Stimulated activated CD4-positive, alpha-beta T cell treated with anti-CD3 and anti-CD28 coated beads, Interleukin-15, amount 100 ng/mL, for 1 hour (primary cell): ENCODE measurements around the gene ELK4.

ENCODE experiments used
- DNase-seq, 2 donors: peaks; one replicate each; pipeline ENCODE4 v3.0.0-alpha.2; 2020; ENCODE audit warnings: low read depth in 1 of 2, low spot score in 1 of 2

The ELK4 gene, protein sequence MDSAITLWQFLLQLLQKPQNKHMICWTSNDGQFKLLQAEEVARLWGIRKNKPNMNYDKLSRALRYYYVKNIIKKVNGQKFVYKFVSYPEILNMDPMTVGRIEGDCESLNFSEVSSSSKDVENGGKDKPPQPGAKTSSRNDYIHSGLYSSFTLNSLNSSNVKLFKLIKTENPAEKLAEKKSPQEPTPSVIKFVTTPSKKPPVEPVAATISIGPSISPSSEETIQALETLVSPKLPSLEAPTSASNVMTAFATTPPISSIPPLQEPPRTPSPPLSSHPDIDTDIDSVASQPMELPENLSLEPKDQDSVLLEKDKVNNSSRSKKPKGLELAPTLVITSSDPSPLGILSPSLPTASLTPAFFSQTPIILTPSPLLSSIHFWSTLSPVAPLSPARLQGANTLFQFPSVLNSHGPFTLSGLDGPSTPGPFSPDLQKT

DNA sequence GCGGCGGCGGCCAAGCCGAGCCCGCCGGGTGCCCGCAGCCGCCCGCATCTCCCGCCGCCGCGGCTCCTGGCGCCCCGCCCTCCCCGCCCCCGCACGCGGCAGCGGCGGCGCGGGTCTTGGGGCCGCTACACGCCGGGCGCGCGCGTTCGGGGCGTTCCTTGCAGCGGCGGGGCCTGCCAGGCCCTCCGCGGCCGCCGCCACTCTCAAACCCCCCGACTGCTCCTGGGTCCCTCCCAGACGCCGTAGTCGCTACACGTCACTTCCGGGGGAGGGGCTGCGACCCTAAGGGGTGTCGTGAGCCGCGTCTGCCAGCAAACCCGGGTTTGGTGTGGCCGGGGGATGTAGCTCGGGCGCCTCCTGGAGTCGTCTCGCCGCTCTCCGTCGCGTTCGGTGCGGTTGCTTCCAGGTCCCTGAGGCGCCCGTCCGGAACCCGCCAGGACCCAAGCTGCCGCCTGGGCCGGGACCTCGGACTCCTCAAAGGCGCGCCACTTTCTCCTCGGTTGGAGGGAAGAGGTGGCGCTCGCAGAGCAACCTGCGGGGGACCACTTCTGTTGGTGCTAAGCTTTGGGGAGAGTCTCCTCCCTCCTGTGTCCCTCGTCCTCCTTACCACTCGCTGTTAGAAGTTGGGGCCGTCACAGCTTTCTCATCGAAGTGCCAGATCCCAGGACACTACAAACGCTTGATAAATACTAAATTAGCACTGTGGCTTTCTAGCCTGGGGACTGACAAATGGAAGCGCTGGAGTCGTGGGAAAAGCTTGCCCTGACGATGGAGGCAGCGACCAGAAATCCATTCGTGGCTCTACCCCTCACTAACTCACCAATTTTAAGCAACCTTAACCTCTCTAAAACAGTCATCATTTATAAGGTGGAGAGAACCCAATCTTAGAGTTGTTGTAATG, at the start of gene ELK4:
Gene ELK4 (minus strand): TSS at position 244 of the 901 bp plus-strand sequence. CDS start 8,129 bp downstream, outside the sequence.
- peak; percentile 99 for DNase-seq

DNA sequence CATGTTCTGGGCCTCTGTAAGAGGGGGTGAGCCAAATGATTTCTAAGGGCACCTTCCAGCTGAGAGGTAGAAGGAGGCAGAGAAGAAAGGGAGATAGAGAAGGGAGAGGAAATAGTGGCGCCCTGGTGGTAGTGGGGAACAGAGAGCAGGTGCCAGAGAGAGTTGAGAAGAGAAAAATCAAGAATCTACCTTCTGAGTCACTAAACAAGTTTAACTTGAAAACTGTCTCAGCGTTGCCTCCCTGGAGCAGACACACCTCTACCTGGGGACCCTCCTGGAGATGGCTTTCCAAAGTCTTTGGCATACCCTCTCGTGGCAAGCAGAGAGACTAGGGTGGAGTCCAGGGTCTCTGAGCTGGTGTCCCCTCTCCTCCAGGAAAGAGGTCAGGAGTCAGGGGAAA, 49.6 kb upstream of the ELK4 start:
- DNase-seq = no peak

DNA sequence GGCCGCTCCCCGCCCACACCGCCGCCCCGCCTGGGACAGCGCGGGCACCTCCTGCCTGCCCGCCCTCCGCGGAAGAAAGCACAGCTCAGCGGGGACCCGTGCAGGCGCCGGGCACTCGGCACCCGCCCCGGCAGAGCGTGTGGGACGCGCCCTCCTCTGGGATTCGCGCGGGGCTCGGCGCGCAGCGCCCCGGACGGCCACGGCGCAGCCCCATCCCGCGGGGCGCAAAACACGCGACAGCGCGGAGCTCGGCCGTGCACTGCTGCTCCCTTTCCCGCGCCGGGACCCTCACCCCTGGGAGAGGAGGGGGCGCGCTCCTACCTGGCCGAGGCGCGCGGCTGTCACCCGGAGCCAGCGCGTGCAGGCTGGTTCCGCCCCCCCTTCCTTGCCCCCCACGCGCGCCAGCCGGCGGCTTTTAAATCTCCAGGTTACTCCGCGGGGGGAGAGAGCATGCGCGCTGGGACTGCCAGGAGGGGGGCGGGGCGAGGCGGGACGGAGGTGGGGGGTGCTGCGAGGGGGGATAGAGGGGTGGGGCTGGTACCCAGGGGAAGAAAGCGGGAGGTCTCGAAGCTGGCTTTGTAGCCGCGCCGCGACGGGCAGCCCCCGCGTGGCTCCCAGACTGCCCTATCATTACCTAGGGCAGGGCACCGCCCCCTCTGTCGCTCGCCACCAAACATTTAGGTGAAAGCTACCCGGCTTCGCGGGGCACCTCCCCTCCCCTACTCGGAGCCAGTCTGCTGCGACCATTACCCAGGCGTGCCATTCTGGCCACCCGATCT, 48.5 kb upstream of the ELK4 start, which contains the start of gene SLC45A3:
Gene SLC45A3 (minus strand): TSS at position 437 of the 779 bp plus-strand sequence. CDS start 15,853 bp downstream, outside the sequence.
- DNase-seq = peak in 1 of 2 donors; percentile 32

DNA sequence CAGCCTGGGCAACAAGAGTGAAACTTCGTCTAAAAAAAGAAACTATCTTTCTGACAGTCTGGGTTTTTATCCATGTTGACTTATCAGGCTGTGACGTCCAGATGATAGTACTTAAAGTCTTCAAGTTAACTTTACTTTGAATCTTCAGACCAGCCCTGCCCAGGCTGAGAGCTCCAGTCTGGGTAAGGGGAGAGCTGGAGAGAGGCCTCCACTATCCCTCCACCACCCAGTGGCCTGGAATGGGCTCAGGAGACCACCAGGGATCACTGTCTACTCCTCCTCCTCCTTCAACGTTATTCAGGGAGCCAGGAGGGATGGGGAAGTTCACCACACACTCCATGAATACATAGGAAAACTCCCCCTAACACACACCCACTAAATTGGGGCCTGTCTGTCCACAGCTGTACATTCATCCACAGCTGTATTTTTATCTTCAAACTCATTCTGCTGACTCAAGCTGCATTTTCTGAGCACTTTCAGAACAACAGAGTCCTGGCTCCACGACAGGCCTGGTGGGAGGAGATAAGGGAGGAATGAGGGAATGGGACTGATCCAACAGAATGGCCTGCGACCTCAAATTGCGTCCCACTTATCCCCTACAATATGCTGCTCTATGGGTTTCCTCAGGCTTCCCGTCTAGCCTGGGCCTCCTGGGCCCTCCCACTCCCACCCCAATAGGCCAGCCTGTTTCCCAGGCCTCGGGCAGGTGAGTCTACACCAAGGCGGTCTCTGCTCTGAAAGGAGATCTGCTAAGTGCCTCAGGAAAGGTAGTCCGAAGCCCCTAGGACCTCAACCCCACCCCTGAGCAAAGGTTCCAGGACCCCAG, 46.7 kb upstream of the ELK4 start:
- DNase-seq = no peak

DNA sequence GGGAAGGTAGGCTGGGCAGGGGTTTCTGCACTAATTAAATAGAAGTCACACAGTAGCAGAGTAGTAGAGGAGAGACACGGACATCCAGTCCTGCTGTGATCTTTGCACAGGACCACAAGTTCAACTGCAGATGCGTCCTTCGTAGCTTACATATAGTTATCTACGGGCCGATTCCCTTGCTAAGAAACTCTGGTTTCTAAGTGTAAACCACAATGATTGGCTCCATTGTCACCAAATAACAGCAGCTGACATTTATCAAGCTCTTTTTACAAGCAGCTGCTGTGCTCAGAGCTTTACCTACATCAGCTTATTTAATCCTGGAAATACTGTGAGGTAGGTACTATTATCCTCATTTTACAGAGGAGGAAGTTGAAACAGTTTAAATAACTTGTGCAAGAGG, 45.4 kb upstream of the ELK4 start:
- no peak for DNase-seq

DNA sequence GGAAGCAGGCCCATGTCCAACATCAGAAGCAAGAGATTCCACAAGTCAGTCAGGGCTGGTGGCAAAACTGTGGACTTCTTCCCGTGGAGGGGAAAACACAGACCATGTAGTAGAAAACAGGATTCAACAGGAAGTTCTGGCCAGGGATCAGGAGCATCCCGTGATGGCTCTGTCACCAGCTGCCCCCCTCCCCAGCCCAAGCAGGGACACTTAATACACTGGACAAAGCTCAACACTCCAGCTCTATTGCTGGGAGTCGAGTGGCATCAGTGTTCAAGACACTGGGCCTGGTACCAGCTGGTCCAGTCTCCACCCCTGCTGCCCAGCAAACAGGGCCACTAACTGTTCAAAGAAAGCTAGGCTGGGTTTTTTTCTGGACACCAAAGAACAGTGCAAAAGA, 44.8 kb upstream of the ELK4 start:
- DNase-seq = no peak

DNA sequence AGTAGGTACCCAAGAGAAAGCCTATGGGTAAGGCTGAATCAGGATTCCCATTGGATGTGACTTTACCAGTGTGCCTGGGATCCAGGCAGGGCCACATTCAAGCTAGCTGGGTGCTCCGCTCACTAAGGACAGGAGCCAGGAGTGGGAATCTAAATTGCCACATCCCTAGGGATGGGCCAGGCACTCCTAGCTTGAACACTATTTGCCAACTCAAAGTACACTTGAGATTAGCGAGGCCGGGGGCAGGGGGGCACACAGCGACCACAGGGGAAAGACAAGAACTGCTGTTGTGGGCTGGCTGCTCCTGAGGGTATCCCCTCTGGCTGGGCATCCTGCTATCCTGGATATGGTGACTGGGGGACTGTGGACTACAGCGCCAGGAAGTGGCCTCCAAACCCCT, 44.2 kb upstream of the ELK4 start:
- no peak for DNase-seq

DNA sequence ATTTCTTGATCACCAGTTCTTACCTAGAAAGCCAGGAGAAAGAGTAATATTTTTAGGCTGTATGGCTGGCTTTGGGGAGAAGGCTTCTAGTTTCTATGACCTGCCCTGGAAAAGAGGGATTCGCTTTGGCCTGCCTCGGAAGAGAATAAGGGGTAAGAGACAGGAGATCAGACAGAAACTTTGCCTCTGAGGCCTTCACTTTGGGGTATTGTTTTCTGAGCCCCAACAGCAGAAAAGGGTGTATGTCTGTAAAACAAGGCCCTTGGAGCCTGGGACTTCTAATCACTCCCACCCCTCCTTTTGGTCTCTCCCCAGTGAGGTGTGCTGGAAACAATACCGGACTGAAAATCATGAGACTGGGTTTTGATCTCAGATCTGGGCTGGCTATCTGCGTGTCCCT, 43.4 kb upstream of the ELK4 start:
- DNase-seq = no peak

DNA sequence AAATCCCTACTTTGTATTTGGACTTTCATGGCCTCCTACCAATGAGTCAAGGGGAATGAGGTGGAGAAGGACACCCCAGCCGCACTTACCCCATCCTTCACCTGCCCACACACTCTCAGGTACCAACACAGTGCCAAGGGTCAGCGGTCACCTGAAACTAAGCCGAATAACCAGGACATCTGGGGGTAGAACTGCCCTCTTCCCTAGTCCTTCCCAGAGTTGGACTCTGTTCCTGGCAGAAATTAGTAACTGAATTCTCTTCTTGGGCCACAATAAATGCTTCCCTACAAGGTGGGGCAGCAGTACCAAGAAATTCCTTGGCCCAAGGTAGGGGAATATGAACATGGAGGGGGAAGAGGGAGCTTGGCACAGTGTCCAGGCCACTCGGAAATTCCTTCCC, 41.2 kb upstream of the ELK4 start:
- no peak for DNase-seq

DNA sequence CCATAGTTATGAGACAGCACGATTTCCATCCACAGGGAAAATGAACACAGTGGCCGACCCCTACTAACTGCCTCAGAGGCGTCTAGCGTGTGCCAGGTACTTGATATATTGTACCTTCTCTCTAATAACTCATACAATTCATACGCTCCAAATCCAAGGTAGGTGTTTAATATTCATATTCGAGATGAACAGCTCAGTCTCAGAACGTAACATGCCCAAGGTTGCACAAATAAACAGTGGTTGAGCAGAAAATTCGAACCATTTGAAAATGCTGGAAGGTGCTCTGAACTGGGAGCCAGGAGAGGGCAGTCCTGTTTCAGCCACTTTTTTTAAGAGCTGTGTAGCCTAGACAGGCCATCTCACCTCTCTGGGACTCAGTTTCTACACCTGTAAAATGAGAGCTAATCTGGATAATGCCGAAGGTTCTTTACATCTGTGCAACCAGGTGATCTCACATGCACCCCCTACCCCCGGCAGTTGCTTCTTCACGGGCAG, 40.6 kb upstream of the ELK4 start:
- DNase-seq = no peak

DNA sequence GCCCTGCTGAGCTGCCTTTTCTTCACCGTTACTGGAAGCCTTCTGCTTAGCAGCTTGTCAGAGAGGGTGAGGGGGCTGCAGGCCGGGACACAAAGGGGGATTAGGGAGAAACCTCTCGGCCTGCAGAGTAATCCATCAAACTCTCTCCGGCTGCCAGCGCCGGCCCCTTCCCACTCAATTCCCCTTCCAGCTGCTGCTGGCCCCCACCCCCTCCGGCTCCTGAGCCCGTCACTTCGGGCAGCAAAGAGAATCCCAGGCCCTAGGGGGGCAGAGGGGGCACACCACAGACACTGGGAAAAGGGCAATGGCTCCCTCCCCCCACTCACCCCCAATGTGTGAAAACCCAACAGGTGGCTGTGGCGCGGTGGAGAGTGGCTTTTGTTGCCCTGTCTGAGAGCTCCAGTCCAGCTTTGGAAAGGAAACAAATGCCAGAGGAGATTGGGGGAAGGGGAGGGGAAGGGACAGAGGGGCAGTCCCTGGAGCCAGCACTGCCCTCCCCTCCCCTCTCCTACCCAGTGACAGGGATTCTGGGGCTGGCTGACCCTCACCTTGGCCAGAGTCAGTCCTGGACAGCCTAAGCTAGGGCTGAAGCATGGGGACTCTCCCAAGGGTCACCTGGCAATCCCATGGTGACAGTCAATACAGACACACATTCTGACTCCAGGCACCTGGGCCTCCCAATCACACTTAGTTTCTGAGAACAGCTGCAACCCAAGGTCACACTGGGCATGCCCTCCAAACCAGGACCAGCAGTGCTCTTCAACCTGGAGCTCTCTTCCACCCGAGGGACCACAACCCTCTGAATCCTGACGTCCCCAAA, 39.0 kb upstream of the ELK4 start:
- DNase-seq = no peak

DNA sequence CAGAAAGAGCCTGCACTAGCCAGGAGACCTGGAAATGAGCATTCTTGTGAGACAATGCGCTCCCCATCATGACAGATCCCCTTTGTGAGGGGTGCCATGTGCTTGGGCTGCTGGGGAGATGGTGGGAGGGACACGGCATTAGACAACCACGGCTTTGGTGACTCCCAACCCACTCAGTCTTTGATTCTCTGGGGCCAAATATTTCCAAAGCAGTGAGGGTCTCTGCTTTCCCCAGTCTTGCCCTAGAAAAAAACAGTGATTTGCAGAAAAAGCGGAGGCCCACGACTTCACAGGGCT, 38.3 kb upstream of the ELK4 start:
- no peak for DNase-seq

DNA sequence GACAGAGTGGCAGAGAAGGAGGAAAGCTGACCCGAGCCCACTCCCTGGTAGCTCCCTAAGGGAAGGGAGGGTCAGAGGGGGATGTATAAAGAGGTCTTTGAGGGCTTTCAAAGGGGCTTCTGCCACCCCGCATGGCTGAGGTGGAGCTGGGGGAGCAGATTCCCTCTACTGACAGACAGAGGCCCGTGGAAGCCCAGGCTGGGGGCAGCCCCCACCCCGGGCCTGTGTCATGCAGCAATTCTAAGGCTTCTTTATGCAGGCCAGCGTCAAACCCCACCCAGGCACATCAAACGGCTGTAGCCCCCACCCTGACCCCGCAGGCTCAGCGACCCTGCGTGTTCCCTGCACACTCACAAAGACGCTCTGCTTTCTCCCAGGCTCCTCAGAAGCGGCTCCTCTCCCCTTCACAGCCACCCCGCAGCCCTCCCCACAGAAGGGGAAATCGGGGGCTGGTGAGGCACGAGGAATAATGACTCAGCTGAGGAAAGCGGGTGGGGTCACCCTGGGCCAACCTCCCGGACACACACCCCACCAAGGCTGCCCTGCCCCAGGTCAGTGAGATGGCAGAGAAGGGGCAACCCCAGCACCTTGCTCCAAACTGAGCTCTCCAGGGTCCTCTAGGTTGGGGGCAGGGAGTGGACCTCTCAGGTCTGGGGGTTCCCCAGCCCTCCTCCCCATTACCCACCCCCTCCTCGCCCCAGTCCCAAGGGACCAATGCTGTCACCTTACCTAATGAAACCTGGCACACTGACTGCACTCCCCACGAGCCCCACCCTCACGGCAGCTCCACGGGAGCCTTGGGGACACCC, 37.7 kb upstream of the ELK4 start:
- DNase-seq = no peak

DNA sequence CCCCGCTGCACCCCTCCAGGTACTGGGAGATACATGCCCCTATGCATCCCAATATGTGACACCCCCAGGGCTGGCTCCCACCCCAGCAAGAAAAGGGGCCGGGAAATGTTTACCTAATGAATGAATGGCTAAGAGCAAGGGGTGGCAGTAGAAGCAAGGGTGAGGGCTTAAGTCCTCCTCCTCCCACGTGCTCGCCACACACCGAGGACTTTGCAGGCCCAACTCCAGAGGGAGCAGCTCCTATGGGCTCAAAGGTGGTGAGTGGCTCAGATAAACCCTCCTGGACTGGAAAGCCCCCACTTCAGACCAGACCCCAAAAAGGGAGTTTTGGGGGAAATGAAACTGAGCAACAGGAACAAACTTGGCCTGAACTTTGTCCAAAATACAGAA, 37.1 kb upstream of the ELK4 start:
- no peak for DNase-seq

DNA sequence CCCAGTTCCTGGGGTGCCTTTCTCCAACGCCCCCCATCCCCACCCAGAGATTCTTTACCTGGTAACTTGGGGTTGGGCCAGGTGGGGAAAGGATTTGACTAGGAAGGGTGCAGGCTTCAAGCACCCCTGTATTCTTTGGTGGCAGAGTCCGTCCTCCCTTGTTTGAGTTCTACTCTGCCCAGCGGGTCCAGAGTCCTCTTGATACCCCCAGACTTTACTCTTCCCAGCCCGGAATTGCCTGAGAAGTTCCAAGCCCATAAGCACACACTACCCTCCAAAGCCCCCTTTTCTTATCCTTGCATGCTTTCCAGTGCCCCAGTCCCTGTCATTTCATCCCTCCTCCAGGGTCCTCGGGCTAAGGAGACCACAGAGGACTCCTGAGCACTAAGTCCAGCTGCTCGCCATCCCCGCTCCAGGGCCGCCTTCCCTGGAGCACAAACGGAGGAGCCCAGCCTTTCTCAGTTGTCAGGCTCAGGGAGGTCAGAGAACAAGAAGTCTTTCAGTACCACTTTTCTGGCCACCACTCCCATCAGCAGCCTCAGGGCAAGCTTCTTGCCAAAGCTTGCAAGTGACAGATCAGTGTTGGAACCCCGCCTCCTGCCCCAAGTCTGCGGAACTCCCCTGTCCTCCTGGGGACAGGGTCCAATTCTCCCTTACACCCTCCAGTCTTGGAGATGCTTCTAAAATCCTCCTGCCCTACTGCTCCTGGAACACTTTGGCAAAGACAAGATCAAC, 36.3 kb upstream of the ELK4 start:
- no peak for DNase-seq

DNA sequence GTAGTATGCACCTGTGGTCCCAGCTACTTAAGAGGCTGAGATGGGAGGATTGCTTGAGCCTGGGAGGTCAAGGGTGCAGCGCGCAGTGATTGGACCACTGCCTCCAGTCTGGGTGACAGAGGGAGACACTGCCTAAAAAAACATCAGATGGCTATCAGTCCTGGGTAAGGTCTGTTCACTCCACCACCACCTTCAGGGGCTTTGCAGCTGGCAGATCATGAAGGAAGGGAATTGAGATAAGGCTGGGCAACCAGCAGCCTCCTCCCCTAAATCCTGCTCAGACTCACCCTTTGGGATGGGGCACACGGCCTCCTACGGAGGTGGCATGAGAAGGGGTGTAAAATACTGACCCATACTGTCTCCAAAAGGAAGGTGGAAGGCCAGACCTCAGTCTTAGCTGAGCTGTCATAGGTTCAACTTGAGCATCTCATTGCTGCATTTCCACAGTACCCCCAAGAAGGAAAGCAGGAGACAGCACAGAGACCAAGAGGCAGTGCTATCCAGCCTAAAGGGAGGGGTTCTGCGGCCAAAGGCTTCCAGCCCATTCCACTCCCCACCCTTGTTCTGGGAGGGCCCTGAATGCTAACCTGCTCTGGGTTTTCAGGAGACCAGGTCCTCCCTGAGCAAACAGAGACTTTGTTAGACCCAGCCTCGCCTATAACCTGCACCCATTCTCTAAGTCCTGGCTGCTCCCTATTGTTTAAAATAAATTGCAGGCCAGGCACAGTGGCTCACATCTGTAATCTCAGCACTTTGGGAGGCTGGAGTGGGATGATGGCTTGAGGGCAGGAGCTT, 34.8 kb upstream of the ELK4 start:
- DNase-seq = no peak
